Measurements from ENCODE around the gene CLMP.

The CLMP gene

GRCh38 chr11:123116486-123116885 is 78.6 kb downstream of the CLMP start:
- no peaks in the 10 kb centered on the region for H3K79me2 ChIP-seq (ENCODE audit: insufficient read depth, low read length)
- TF ChIP-seq EZH2 (IDR thresholded peaks at IDR 0.05; ENCODE audit: borderline replicate concordance, low read length): no peak
- TF ChIP-seq, protein P1, sequence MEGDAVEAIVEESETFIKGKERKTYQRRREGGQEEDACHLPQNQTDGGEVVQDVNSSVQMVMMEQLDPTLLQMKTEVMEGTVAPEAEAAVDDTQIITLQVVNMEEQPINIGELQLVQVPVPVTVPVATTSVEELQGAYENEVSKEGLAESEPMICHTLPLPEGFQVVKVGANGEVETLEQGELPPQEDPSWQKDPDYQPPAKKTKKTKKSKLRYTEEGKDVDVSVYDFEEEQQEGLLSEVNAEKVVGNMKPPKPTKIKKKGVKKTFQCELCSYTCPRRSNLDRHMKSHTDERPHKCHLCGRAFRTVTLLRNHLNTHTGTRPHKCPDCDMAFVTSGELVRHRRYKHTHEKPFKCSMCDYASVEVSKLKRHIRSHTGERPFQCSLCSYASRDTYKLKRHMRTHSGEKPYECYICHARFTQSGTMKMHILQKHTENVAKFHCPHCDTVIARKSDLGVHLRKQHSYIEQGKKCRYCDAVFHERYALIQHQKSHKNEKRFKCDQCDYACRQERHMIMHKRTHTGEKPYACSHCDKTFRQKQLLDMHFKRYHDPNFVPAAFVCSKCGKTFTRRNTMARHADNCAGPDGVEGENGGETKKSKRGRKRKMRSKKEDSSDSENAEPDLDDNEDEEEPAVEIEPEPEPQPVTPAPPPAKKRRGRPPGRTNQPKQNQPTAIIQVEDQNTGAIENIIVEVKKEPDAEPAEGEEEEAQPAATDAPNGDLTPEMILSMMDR (IDR thresholded peaks at IDR 0.05; ENCODE audit: low read length): no peak

DNA sequence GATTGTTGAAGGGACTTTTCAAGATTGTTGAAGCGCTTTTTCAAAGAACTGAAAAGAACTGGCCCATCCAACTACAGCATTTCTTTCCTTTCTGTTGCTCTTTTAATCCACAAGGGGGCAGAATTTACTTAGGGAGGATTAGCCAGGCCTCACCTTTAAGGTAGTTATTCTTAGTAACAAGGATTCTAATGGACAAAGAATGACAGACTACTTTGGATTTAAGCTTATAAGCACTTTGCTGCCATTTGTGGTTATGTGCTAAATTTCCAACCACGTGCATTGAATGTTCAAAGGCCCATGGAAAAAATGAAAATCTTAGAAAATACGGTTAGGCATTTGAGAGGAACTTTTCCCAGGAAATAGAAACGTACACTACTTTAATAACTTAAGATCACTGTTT is 83.6 kb downstream of the CLMP start:
- no peaks in the 10 kb centered on the region for H3F3A ChIP-seq (ENCODE audit: insufficient read depth, low read length)

More at GRCh38 chr11:123116486-123116885, 78.6 kb downstream of the CLMP start:
- no peaks in the 10 kb centered on the region for H3K9me3 ChIP-seq (ENCODE audit: low read length)
- no peak overlapping the region for H3K9ac ChIP-seq (ENCODE audit: low read length)
- H3K4me2 ChIP-seq (ENCODE audit: low read length): no peak overlapping the region
- no peak overlapping the region for H3K4me3 ChIP-seq (ENCODE audit: low read depth, low read length, poor library complexity, severe bottlenecking)
- H3K27me3 ChIP-seq (ENCODE audit: insufficient read depth, low read length): no peaks in the 10 kb centered on the region
- no peaks in the 10 kb centered on the region for H3F3A ChIP-seq (ENCODE audit: insufficient read depth, low read length)
- no peaks in the 10 kb centered on the region for H3K9me2 ChIP-seq (ENCODE audit: low read depth, low read length)
- H2AFZ ChIP-seq (ENCODE audit: low read length): no peak overlapping the region
- H3K27ac ChIP-seq (ENCODE audit: low read depth, low read length, poor library complexity, severe bottlenecking): no peak overlapping the region
- no peaks in the 10 kb centered on the region for H3K4me1 ChIP-seq (ENCODE audit: insufficient read depth, low read length, severe bottlenecking)
- no peaks in the 10 kb centered on the region for H3K36me3 ChIP-seq (ENCODE audit: insufficient read depth, low read length)
- no peaks in the 10 kb centered on the region for H4K20me1 ChIP-seq (ENCODE audit: insufficient read depth, low read length)

GRCh38 chr11:123110397-123110796 is 84.7 kb downstream of the CLMP start:
- no peaks in the 10 kb centered on the region for H3F3A ChIP-seq (ENCODE audit: insufficient read depth, low read length)
- no peaks in the 10 kb centered on the region for H3K79me2 ChIP-seq (ENCODE audit: insufficient read depth, low read length)
- no peak for TF ChIP-seq EZH2 (IDR thresholded peaks at IDR 0.05; ENCODE audit: borderline replicate concordance, low read length)
- TF ChIP-seq, protein P1 (IDR thresholded peaks at IDR 0.05; ENCODE audit: low read length): no peak
- no peak overlapping the region for H3K27ac ChIP-seq (ENCODE audit: low read depth, low read length, poor library complexity, severe bottlenecking)
- H3K4me1 ChIP-seq (ENCODE audit: insufficient read depth, low read length, severe bottlenecking): no peaks in the 10 kb centered on the region
- no peaks in the 10 kb centered on the region for H3K9me2 ChIP-seq (ENCODE audit: low read depth, low read length)
- no peak overlapping the region for H3K9ac ChIP-seq (ENCODE audit: low read length)
- H3K9me3 ChIP-seq (ENCODE audit: low read length): no peaks in the 10 kb centered on the region
- no peaks in the 10 kb centered on the region for H3K27me3 ChIP-seq (ENCODE audit: insufficient read depth, low read length)
- H3K4me2 ChIP-seq (ENCODE audit: low read length): no peak overlapping the region
- H3K4me3 ChIP-seq (ENCODE audit: low read depth, low read length, poor library complexity, severe bottlenecking): no peak overlapping the region
- H4K20me1 ChIP-seq (ENCODE audit: insufficient read depth, low read length): no peaks in the 10 kb centered on the region
- H2AFZ ChIP-seq (ENCODE audit: low read length): no peak overlapping the region
- no peaks in the 10 kb centered on the region for H3K36me3 ChIP-seq (ENCODE audit: insufficient read depth, low read length)

More for the DNA sequence above, 83.6 kb downstream of the CLMP start:
- no peaks in the 10 kb centered on the region for H4K20me1 ChIP-seq (ENCODE audit: insufficient read depth, low read length)
- TF ChIP-seq EZH2 (IDR thresholded peaks at IDR 0.05; ENCODE audit: borderline replicate concordance, low read length): no peak
- TF ChIP-seq, protein P1 (IDR thresholded peaks at IDR 0.05; ENCODE audit: low read length): peak; percentile 67
- H3K79me2 ChIP-seq (ENCODE audit: insufficient read depth, low read length): no peaks in the 10 kb centered on the region
- H3K27ac ChIP-seq (ENCODE audit: low read depth, low read length, poor library complexity, severe bottlenecking): no peak overlapping the region
- no peaks in the 10 kb centered on the region for H3K27me3 ChIP-seq (ENCODE audit: insufficient read depth, low read length)
- H2AFZ ChIP-seq (ENCODE audit: low read length): no peak overlapping the region
- no peaks in the 10 kb centered on the region for H3K9me2 ChIP-seq (ENCODE audit: low read depth, low read length)
- H3K36me3 ChIP-seq (ENCODE audit: insufficient read depth, low read length): no peaks in the 10 kb centered on the region
- H3K4me2 ChIP-seq (ENCODE audit: low read length): no peak overlapping the region
- H3K9ac ChIP-seq (ENCODE audit: low read length): no peak overlapping the region
- H3K9me3 ChIP-seq (ENCODE audit: low read length): no peaks in the 10 kb centered on the region
- no peaks in the 10 kb centered on the region for H3K4me1 ChIP-seq (ENCODE audit: insufficient read depth, low read length, severe bottlenecking)
- H3K4me3 ChIP-seq (ENCODE audit: low read depth, low read length, poor library complexity, severe bottlenecking): no peak overlapping the region
